H1 (cell line): ENCODE measurements around the gene GLRX. TPM values are rescaled to one million over a fixed set of nuclear protein-coding genes. Genes with fewer than 3 reads are reported as not detected.
"Not testable (repeated sequence)": the region's sequence is repeated elsewhere in the genome, so short reads cannot be mapped to it uniquely, and the experiment has no call there.

ENCODE experiments used
- CTCF ChIA-PET: fragments of 300-600 bp; sonication (Branson Sonifier 250); formaldehyde crosslinking; loops from one replicate; lab custom pipeline; 2021; ENCODE audit not compliant: partially characterized antibody; lab: Charles Lee
- POLR2A ChIA-PET: fragments of 300-600 bp; sonication (Branson Sonifier 250); formaldehyde crosslinking; loops from one replicate; lab custom pipeline; 2021; ENCODE audit warnings: inconsistent platforms; ENCODE audit not compliant: partially characterized antibody; lab: Charles Lee
- DNase-seq, 2 experiments: peaks; one replicate each; pipeline versions ENCODE4 v3.0.0 to v3.0.0-alpha.2; 2010 to 2022; ENCODE audit warnings: low spot score in 2 of 2, low read depth in 1 of 2, mixed read lengths in 1 of 2
- FAIRE-seq: peaks from 2 replicates; lab custom pipeline; 2011; peaks lifted over from hg19 to GRCh38; lab: Jason Lieb, UNC
- H2AFZ ChIP-seq: 2 replicates; pipeline ENCODE4 v1.8.1; 2012; ENCODE audit warnings: low read length, inconsistent platforms
- H2AK5ac ChIP-seq: 2 replicates; pipeline ENCODE4 v1.6.1; 2013; ENCODE audit warnings: low read depth, low read length
- H2BK120ac ChIP-seq: replicated peaks from 2 replicates; pipeline ENCODE3; 2013; ENCODE audit warnings: low read depth, low read length, inconsistent platforms
- H2BK12ac ChIP-seq: 2 replicates; pipeline ENCODE4 v1.6.1; 2013; ENCODE audit warnings: low read depth, low read length
- H2BK15ac ChIP-seq: 2 replicates; pipeline ENCODE4 v1.6.1; 2013; ENCODE audit warnings: low read length
- H2BK20ac ChIP-seq: 2 replicates; pipeline ENCODE4 v1.6.1; 2013; ENCODE audit warnings: low read length
- H2BK5ac ChIP-seq: 2 replicates; pipeline ENCODE4 v1.6.1; 2013; ENCODE audit warnings: low read depth, low read length
- H3K14ac ChIP-seq: 2 replicates; pipeline ENCODE4 v1.6.1; 2013; ENCODE audit warnings: inconsistent platforms; ENCODE audit not compliant: insufficient read length
- H3K18ac ChIP-seq: 2 replicates; pipeline ENCODE4 v1.6.1; 2013; ENCODE audit warnings: low read length; ENCODE audit errors: extremely low read depth
- H3K23ac ChIP-seq: 2 replicates; pipeline ENCODE4 v1.6.1; 2013; ENCODE audit warnings: inconsistent platforms; ENCODE audit not compliant: insufficient read length
- H3K23me2 ChIP-seq: 2 replicates; pipeline ENCODE4 v1.6.1; 2013; ENCODE audit warnings: low read depth, low read length
- H3K27ac ChIP-seq: 2 replicates; pipeline ENCODE4 v1.6.1; 2011; ENCODE audit warnings: low read depth, low read length, inconsistent platforms
- H3K27me3 ChIP-seq, 4 experiments: replicated peaks in 1 of 4; 1 replicate in 1 of 4; 2 replicates in 3 of 4; pipeline versions ENCODE4 v1.6.1 to v1.8.1; 2011 to 2013; ENCODE audit warnings: low read length in 3 of 4, mild to moderate bottlenecking in 3 of 4, inconsistent platforms in 2 of 4, mixed read lengths in 2 of 4, moderate library complexity in 1 of 4; ENCODE audit not compliant: control insufficient read depth in 3 of 4, insufficient read depth in 3 of 4; ENCODE audit errors: extremely low read depth in 1 of 4
- H3K36me3 ChIP-seq, 4 experiments: 2 replicates each; pipeline versions ENCODE4 v1.6.1 to v1.8.1; 2011 to 2013; ENCODE audit warnings: mild to moderate bottlenecking in 4 of 4, low read length in 3 of 4, moderate library complexity in 2 of 4, control low read depth in 1 of 4, inconsistent platforms in 1 of 4; ENCODE audit not compliant: insufficient read depth in 4 of 4, control insufficient read depth in 2 of 4
- H3K4ac ChIP-seq: replicated peaks from 2 replicates; pipeline ENCODE3; 2013; ENCODE audit warnings: low read length, low read depth, mixed read lengths, inconsistent platforms; ENCODE audit not compliant: insufficient read length
- H3K4me1 ChIP-seq, 4 experiments: replicated peaks in 1 of 4; 1 replicate in 1 of 4; 2 replicates in 3 of 4; pipeline versions ENCODE4 v1.6.1 to v1.8.1; 2011 to 2013; ENCODE audit warnings: low read length in 3 of 4, inconsistent platforms in 2 of 4, mixed read lengths in 1 of 4; ENCODE audit not compliant: insufficient read depth in 4 of 4, control insufficient read depth in 3 of 4
- H3K4me2 ChIP-seq, 2 experiments: 2 replicates each; pipeline versions ENCODE4 v1.6.1 to v1.8.1; 2011 to 2013; ENCODE audit warnings: low read depth in 2 of 2, low read length in 2 of 2, control low read depth in 1 of 2, inconsistent platforms in 1 of 2, mild to moderate bottlenecking in 1 of 2; ENCODE audit not compliant: insufficient read depth in 1 of 2
- H3K4me3 ChIP-seq, 4 experiments: fragments of 200-600, 300-600 bp in 1 of 4; sonication (generic), shearing (Covaris generic), sonication (Bioruptor Twin) in 1 of 4; 2 replicates each; pipeline versions ENCODE4 v1.5.1 to v1.8.1; 2011 to 2016; ENCODE audit warnings: low read length in 4 of 4, low read depth in 3 of 4, control low read depth in 2 of 4, inconsistent platforms in 2 of 4, mild to moderate bottlenecking in 2 of 4, mixed read lengths in 1 of 4, moderate library complexity in 1 of 4; ENCODE audit not compliant: insufficient read depth in 2 of 4; ENCODE audit errors: extremely low read depth in 1 of 4
- H3K56ac ChIP-seq: replicated peaks from 2 replicates; pipeline ENCODE3; 2013; ENCODE audit warnings: low read depth, mild to moderate bottlenecking, mixed read lengths, low read length, inconsistent platforms; ENCODE audit not compliant: insufficient read length
- H3K79me1 ChIP-seq: 2 replicates; pipeline ENCODE4 v1.6.1; 2013; ENCODE audit warnings: low read depth, low read length, control low read depth
- H3K79me2 ChIP-seq, 2 experiments: 2 replicates each; pipeline versions ENCODE4 v1.6.1 to v1.8.1; 2012 to 2013; ENCODE audit warnings: low read length in 2 of 2, mild to moderate bottlenecking in 2 of 2, inconsistent platforms in 1 of 2; ENCODE audit not compliant: insufficient read depth in 2 of 2, control insufficient read depth in 1 of 2
- H3K9ac ChIP-seq, 4 experiments: replicated peaks in 1 of 4; 1 replicate in 1 of 4; 2 replicates in 3 of 4; pipeline versions ENCODE4 v1.6.1 to v1.8.1; 2011 to 2013; ENCODE audit warnings: low read depth in 3 of 4, low read length in 3 of 4, control low read depth in 2 of 4, mild to moderate bottlenecking in 2 of 4, moderate library complexity in 2 of 4, inconsistent platforms in 1 of 4; ENCODE audit errors: extremely low read depth in 1 of 4
- H3K9me3 ChIP-seq, 2 experiments: 2 replicates each; pipeline versions ENCODE4 v1.6.1 to v1.8.1; 2012 to 2013; ENCODE audit warnings: mild to moderate bottlenecking in 2 of 2, moderate library complexity in 2 of 2, control low read depth in 1 of 2, inconsistent platforms in 1 of 2, low read depth in 1 of 2, low read length in 1 of 2, mixed read lengths in 1 of 2; ENCODE audit not compliant: insufficient read depth in 2 of 2
- H4K20me1 ChIP-seq, 2 experiments: replicated peaks in 1 of 2; 2 replicates each; pipeline versions ENCODE3 to v1.8.1; 2011 to 2013; ENCODE audit warnings: inconsistent platforms in 2 of 2, low read length in 2 of 2, mild to moderate bottlenecking in 1 of 2; ENCODE audit not compliant: insufficient read depth in 2 of 2, control insufficient read depth in 1 of 2
- H4K5ac ChIP-seq: 2 replicates; pipeline ENCODE4 v1.6.1; 2013; ENCODE audit warnings: low read length, low read depth, mixed read lengths, inconsistent platforms; ENCODE audit not compliant: insufficient read length
- H4K8ac ChIP-seq: 2 replicates; pipeline ENCODE4 v1.8.0; 2013; ENCODE audit warnings: mild to moderate bottlenecking, moderate library complexity, low read length, inconsistent platforms; ENCODE audit not compliant: insufficient read depth; ENCODE audit errors: extremely low read depth
- H4K91ac ChIP-seq: replicated peaks from 2 replicates; pipeline ENCODE3; 2013; ENCODE audit warnings: low read length, mixed read lengths, inconsistent platforms; ENCODE audit not compliant: insufficient read length
- WGBS, 2 experiments: shearing (Covaris generic) in 1 of 2; methylation state at CpG; one replicate each; pipeline versions ENCODE4 v1.1.6 to v1.1.7; 2013 to 2015; ENCODE audit warnings: low lambda C conversion rate in 2 of 2, mixed read lengths in 2 of 2, inconsistent platforms in 1 of 2, low coverage in 1 of 2, missing lambda C conversion rate in 1 of 2; ENCODE audit not compliant: insufficient replicate concordance in 2 of 2, insufficient coverage in 1 of 2, insufficient read length in 1 of 2; ENCODE audit errors: extremely low coverage in 1 of 2, missing lambda C conversion rate in 1 of 2; 5-methylcytosine and 5-hydroxymethylcytosine counted together
- polyA plus RNA-seq, 7 experiments: library from polyadenylated mRNA; depleted of rRNA in 3 of 7; stranded (reverse) in 5 of 7; unstranded in 2 of 7; fragments of >200 nt in 5 of 7; fragments of 200-250 nt in 2 of 7; gene quantifications; 1 replicate in 5 of 7; 2 replicates in 1 of 7; 4 replicates in 1 of 7; pipeline versions ENCODE4 v1.2.1 to v1.2.3, GENCODE V29; 2011 to 2013; ENCODE audit warnings: missing spikeins in 2 of 7, mixed read lengths in 2 of 7
- total RNA-seq: library from RNA; stranded (reverse); fragmentation: NEBNext Ultra II Directional; extraction: Animal tissue kit (Norgen Biotek cat#: 25700); gene quantifications from 2 replicates; pipeline ENCODE4 v1.2.1, GENCODE V29; 2021

Gene GLRX
- total and polyA plus RNA-seq, 2 of the 8 experiments (the other 6 are each of a cell fraction or from before 2014, with no cell fraction given): 22.9 to 31.2 TPM

- H3K4ac ChIP-seq, H3K4me1 ChIP-seq, H3K18ac ChIP-seq, POLR2A ChIA-PET, H2AFZ ChIP-seq, H3K27ac ChIP-seq, H3K23me2 ChIP-seq, H2BK20ac ChIP-seq, H2BK15ac ChIP-seq, H4K5ac ChIP-seq, H3K9me3 ChIP-seq, H3K9ac ChIP-seq, H3K4me2 ChIP-seq, H3K79me2 ChIP-seq, FAIRE-seq, H2AK5ac ChIP-seq, H4K8ac ChIP-seq, H3K4me3 ChIP-seq, H3K79me1 ChIP-seq, H4K91ac ChIP-seq, DNase-seq, H3K23ac ChIP-seq, H2BK120ac ChIP-seq, H3K36me3 ChIP-seq, H3K14ac ChIP-seq, H4K20me1 ChIP-seq, H2BK5ac ChIP-seq, H2BK12ac ChIP-seq, H3K27me3 ChIP-seq, H3K56ac ChIP-seq: not testable (repeated sequence)
- CTCF ChIA-PET: interaction anchor here (0.6 to 4.3 kb wide), 6 partner anchors 8 to 187 kb away, joined by 3 to 23 read pairs (median 4); no protein-coding TSS in a partner anchor
- WGBS, 2 experiments: 95% methylated on average over 31 of the region's 34 CpGs; no CpG with 5 or more reads in 1 of the 2 experiments
Measured at GRCh38 chr5:95851141-95851540, 28.6 kb upstream of the GLRX start.
